ENCODE measurements around the gene CSAD.

Gene CSAD

GRCh38 chr12:53193985-53194716, 13.4 kb upstream of the CSAD start:
- no peak for TF ChIP-seq CTCF (IDR thresholded peaks at IDR 0.05)

- TF ChIP-seq CTCF (IDR thresholded peaks at IDR 0.05): no peak
Measured at GRCh38 chr12:53193040-53193439, 12.3 kb upstream of the CSAD start.

GRCh38 chr12:53192531-53193021, 11.9 kb upstream of the CSAD start:
- TF ChIP-seq CTCF (IDR thresholded peaks at IDR 0.05): no peak

GRCh38 chr12:53191885-53192530, 11.3 kb upstream of the CSAD start:
- no peak for TF ChIP-seq CTCF (IDR thresholded peaks at IDR 0.05)

- TF ChIP-seq CTCF (IDR thresholded peaks at IDR 0.05): no peak
Measured at GRCh38 chr12:53191096-53191884, 10.6 kb upstream of the CSAD start.

GRCh38 chr12:53190108-53190729, 9.5 kb upstream of the CSAD start:
- peak; percentile 74 for TF ChIP-seq CTCF (IDR thresholded peaks at IDR 0.05)

All from LNCAP (cell line).